ENCODE results near the gene CLEC4D.
"Not testable (repeated sequence)": the region's sequence is repeated elsewhere in the genome, so short reads cannot be mapped to it uniquely, and the experiment has no call there.

CLEC4D gene

DNA sequence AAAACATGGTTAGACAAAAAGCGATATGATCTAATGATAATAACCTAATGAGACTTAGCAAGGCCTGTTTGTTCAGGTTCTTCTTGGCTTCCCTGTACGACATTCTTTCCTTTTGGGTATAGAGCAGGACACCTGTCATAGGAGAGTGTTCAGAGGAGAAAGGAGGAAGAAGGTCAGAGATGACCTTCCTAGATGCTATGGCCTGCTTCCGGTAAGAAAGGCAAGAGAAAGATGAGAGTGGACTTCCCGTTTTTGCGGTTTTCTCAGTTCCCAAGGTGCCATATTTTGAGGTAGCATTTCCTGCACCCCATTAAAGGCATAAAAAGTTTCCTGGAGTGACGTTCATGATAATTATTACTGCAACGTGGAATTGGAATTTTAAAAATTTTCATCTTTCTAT lies 18.7 kb downstream of the CLEC4D start:
- no peak for DNase-seq (ENCODE audit: low spot score)

DNA sequence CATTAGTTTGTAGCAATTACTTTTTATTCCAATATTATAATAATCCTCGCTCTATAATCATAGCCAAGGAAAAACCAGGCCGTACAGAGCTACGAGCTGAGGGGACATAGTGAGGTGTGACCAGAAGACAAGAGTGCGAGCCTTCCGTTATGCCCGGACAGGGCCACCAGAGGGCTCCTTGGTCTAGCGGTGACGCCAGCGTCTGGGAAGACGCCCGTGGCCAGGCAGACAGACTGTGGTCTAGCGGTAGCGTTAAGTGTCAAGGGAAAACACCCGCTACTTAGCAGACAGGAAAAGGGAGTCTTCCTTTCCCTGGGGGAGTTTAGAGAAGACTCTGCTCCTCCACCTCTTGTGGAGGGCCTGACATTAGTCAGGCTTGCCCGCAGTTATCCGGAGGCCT lies 24.5 kb downstream of the CLEC4D start:
- not testable (repeated sequence) for DNase-seq (ENCODE audit: low spot score)

DNA sequence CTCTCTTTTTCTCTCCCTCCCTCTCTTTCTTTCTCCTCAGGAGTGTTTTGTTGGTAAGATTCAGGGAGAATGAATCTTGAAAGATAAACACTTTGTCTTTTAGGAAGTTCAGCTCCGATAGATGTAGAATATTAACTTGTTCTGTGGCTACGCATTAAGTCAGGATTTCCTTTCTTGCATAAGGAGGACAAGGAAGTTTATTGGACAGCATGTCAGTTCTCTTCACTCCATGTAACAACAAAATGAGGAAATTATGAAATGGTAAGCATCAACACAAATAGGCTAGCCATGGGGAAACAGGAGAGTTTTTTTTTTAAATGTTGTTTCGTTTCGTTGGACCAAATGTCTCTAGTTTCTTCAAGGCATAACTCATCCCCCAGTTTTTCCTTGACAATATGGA lies 27.5 kb downstream of the CLEC4D start, which contains the start of gene CLEC4E:
Gene CLEC4E, minus strand, starts transcription at position 75 of the 400 bp plus-strand sequence. CDS start 108 bp downstream, outside the sequence.
- DNase-seq (ENCODE audit: low spot score), result not testable (repeated sequence)

DNA sequence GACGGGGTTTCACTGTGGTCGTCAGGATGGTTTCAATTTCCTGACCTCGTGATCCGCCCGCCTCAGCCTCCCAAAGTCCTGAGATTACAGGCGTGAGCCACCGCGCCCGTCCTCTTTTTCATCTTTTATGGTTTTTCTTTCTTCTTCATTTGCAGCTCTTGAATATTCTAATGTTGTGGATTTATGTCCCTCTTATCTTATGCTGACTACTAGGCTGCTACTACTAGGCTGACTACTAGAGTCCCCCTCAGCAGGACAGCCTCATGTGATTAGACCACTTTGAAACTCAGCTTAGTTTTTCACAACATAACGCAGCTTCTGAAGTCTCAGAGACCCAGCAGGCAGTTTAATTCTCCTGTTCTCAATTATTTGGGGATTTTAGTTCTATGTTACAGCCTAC lies 28.3 kb downstream of the CLEC4D start:
- DNase-seq (ENCODE audit: low spot score), result no peak

DNA sequence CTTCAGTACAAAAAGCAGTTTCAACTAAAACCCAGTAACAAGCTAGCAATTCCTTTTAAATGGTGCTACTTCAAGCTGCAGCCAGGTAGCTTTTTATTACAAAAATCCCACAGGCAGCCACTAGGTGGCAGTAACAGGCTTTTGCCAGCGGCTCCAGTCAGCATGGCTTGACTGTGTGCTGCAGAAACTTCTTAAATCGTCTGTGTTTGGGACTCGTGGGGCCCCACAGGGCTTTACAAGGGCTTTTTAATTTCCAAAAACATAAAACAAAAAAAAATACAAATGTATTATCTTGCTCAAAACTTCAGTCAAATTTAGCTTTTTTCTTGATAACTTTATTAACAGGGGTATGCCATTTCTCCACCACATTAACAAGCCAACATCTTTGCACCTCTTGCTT lies 31.0 kb downstream of the CLEC4D start:
- DNase-seq (ENCODE audit: low spot score), result peak; percentile 85

DNA sequence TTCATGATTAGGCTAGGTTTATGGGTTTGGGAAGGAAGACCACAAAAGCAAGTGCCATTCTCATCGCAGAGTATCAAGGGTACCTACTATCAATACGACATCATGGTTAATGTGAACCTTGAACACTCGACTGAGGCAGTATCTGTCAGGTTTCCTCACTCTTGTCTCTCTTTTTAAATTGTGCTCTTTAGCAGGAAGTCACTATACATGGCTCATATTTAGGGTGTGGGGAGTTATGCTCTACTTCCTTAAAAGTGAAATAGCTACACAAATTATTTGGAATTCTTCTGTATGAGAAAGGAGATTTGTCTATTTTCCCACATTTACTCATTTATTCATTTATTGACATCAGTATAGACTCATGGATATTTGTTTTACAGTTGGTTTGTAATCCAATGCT lies 33.3 kb downstream of the CLEC4D start:
- DNase-seq (ENCODE audit: low spot score), result no peak

DNA sequence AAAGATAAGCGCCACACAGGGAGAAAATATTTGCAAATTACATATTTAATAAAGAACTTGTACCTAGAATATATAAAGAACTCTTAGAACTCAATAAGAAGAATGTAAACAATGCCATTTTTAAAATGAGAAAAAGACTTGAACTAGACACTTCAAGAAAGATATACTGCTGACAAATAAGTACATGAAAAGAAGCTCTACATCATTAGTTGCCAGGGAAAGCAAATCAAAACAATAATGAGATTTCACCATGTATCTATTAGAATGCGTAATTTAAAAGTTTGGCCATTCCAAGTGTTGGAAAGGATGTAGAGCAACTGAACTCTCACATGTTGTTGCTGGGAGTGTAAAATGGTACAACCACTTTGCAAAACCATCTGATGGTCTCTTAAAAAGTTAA lies 34.3 kb downstream of the CLEC4D start:
- no peak for DNase-seq (ENCODE audit: low spot score)

DNA sequence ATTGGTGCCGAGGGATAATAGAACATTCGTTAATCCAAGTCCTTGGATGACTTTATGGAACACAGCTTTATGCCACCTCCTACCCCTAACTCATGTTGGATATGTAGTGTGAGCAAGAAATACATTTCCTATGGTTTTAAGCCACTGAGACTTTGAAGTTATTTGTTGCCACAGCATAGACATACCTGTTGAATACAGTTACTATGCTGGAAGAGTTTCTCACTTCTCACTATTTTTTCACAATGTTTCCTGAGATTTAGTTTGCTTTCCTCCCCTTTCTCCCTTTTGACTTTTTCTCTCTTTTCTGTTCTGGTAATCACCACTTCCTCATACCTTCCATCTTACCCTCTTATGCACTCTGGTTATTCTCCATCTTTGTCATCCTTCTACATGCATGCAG lies 34.9 kb downstream of the CLEC4D start:
- DNase-seq (ENCODE audit: low spot score), result no peak

DNA sequence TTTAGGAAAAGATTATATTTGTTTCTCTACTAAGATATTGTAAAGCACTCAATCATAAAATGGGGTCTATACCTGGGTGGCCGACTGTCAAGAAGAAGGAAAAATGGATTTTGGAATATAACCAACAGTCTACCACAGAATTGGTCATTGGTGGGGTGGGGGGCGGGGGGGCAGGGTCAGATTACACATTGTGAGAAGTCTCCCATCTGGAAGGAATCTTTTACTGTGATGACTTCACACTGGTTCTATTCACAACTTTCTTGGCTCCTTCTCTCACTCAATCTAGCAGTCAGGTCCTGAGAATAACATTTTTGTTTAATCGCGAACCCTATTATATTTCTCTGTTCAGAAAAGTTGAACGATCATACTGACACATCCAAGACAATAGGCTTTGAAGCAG lies 36.1 kb downstream of the CLEC4D start:
- peak; percentile 38 for DNase-seq (ENCODE audit: low spot score)

DNA sequence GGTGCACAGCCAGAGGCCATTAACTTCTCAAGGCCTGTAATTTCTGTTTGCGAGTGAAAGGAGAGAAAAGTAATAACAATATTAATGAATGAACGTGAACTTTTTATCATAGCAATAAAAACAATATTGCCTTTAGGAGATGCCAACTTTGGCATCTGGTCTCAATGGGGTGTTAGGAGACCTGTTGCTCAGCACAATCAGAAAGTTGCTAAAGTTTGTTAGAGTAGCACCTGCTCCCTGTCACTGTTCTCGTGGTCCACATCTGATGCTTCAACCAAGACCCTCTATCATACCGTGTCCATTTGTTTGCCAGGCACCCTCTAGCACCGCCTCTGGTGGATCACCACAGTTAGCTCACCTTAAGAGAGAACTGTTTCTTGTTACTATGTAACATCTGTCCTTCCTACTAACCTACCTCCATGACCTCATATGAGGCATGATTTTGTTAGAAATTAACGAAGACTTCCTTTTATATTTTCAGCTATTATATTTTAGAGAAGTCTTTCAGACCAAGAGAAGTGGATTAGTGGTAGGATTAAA lies 39.9 kb downstream of the CLEC4D start:
- DNase-seq (ENCODE audit: low spot score), result no peak

DNA sequence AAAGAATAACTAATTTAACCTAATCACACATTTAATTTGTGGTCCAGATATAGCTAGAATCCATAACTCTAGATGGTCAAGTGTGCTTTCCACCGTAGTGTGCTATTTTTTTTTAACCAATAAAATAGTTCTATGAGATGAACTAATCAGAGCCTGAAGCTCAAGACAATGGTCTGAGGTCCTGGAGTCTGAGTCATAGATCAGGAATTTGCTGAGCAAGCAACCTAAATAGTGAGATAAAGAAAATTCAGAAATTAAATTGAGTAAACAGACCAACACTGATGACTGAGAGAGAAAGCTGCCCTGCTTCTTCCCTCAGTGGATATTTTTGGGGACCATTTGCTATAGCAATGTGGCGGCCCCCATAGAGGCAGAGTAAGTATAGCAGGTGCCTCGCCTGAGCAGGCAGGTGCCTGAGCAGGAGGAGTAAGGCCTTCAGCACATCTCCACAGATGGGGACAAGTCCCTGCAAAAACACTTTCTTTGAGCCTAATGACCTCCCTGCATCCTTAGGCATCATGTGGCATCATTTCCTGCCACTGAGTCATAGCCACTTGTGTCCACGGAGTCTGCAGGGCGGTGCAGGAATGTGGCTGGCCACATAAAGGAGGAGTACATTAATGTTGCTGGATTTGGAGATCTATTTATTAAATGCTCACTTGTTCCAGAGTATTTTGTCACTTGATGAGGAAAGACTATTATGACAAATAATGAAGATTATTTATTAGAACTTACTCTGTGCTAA lies 41.3 kb downstream of the CLEC4D start:
- DNase-seq (ENCODE audit: low spot score), result peak; percentile 16

DNA sequence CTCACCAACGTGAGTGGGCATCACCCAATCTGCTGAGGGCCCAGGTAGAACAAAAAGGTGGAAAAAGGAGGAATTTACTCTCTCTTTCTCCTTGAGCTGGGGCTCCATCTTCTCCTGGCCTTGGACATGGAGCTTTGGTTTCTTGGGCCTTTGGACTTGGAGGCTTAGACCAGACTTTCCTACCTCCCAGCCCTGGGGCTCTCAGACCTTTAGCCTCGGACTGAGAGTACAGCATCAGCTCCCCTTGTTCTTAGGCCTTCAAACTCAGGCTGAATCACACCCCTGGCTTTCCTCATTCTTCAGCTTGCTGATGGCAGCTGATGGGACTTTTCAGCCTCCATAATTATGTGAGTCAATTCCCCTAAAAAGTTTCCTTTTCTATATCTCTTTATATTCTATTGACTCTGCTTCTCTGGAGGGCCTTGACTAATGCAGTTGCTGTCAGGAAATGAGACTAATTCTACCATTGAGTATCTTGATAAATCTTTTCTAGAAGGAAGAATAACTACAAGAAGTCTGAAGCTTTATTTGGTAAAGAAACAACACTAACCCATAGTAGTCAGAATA lies 43.3 kb downstream of the CLEC4D start:
- DNase-seq (ENCODE audit: low spot score), result no peak

DNA sequence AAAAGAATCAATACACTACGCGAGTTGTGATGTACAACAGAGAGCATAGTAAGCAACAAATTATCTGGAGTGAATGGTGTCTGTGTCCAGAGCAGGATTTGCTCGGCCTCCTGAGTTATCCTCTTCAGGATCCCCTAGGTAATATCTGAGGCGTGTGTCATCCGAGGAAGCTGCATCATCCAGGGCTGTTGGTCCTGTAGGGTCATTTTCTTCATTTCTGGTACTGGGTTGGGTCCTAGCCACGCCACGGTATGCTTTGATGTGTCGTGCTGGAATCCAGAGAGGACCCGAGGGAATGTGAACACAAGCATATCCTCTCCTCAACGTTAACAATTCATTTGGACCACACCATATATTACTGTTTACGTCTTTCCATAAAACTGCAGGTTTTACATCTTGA lies 46.4 kb downstream of the CLEC4D start:
- DNase-seq (ENCODE audit: low spot score), result no peak

DNA sequence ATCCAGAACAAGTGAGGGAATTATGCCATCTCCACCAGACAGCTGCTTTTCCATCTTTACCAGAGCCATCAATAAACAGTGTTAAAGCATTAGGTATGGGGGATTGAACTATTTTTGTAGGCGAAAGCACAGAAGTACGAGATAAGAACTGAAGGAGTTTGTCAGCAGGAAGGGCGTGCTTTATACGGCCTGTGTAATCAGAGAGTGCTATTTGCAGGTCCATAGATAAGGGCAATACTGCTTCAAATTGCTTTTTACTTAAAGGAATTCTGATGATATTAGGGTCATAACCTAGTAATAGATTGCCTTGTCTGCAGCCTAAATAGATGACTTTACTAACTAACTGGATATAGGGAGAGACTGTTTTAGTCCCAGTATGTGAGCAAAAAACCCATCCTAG lies 47.7 kb downstream of the CLEC4D start:
- no peak for DNase-seq (ENCODE audit: low spot score)

DNA sequence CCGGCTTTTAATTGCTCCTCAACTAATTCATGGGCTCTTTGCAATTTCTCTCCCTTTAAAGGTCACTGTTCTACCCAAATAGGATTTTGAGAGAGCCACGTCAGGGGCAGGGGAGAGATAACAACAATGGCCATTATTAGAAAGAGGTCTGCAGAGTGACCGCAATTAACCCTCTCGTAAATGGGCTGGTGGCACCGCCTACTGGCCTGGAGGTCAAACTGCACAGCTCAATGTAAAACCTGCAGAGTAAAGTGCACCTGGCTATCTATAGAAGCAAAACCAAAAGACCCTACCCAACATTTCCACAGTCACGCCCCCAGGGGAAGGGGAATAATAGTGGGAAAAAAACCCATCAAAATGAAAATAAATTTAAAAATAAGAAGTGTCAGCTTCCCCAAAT lies 49.0 kb downstream of the CLEC4D start:
- no peak for DNase-seq (ENCODE audit: low spot score)

DNA sequence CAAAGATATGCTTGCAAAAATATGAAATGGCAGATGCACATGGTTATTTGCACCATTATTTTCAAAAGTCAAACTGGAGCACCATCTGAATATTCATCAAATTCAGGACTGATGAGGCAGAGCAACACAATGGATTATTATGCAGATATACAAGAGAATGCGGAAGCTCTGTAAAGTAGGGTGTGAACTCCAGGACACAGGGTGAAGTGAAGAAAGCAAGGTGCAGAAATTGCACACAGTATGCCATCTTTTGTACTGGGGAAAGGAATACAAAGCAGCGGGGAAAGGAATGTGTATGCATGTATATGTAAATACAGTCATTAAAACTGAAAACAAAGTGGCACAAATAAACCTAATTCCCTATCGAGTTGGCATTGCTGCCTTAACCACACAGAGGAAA lies 50.1 kb downstream of the CLEC4D start:
- no peak for DNase-seq (ENCODE audit: low spot score)

DNA sequence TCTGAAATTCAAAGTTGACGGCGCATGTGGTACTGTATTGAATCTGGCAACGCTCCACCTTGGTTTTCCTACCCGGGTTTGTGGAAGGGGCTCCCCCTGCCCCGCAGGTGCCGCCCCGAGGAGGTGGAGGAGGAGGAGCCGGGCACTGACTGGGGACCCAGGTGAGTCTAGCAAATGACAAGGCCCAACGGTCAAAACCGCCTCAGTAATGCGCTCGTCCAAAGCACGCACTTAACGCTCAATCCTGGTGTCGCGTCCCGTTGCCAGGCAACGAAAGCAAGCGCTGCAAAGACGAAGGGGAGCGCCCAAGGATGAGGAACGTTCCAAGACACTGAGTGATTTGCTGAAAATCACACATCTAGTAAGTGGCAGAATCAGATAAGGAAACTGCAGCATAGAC lies 51.4 kb downstream of the CLEC4D start:
- DNase-seq (ENCODE audit: low spot score), result no peak

DNA sequence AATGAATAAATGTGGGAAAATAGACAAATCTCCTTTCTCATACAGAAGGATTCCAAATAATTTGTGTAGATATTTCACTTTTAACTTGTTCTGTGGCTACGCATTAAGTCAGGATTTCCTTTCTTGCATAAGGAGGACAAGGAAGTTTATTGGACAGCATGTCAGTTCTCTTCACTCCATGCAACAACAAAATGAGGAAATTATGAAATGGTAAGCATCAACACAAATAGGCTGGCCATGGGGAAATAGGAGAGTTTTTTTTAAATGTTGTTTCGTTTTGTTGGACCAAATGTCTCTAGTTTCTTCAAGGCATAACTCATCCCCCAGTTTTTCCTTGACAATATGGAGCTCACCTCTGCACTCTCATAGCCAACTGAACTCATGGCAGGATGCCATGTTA lies 52.7 kb downstream of the CLEC4D start:
- DNase-seq (ENCODE audit: low spot score), result not testable (repeated sequence)

DNA sequence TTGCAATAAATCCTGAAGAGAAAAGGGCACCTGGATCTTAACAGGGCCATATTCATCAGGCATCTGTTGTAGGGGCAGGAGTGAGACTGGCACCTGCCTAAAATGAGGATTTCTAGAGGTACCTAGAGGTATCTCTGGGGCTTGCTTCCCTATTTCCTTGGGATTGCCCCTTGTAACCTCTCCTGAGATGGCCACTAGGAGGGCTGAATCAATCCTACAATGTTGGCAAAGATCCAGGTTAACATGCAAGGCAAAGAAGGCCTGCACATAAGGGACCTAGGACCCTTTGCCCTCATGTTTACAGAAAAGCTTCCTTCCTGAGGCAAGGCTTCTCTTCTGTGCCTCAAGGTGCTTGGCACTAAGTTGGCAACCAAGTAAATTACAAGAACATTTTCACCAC lies 53.2 kb downstream of the CLEC4D start:
- DNase-seq (ENCODE audit: low spot score), result no peak
